Measurements from ENCODE around the gene TREH.
"Not testable (repeated sequence)": the region's sequence is repeated elsewhere in the genome, so short reads cannot be mapped to it uniquely, and the experiment has no call there.

TREH gene

GRCh38 chr11:118682372-118682771 is 2.9 kb upstream of the TREH start:
- Histone ChIP-seq H3K9me3 (ENCODE audit: control insufficient read depth, low read depth, low read length) (no peaks in the 10 kb centered on the region), H3K27me3 (ENCODE audit: control insufficient read depth, insufficient read depth, low read length) (no peaks in the 10 kb centered on the region), H3K4me1 (ENCODE audit: control insufficient read depth, low read depth, low read length) (no peaks in the 10 kb centered on the region), H3K36me3 (ENCODE audit: control insufficient read depth, low read depth, low read length) (no peaks in the 10 kb centered on the region), H3K4me3 (ENCODE audit: low read length) (no peak overlapping the region), H3K9ac (ENCODE audit: low read length) (no peak overlapping the region), H3K27ac (ENCODE audit: low read length) (no peak overlapping the region)

GRCh38 chr11:118678908-118679307 is 542 bp downstream of the TREH start:
- H3K27ac ChIP-seq (ENCODE audit: low read length); H3K36me3 ChIP-seq (ENCODE audit: control insufficient read depth, low read depth, low read length); H3K9me3 ChIP-seq (ENCODE audit: control insufficient read depth, low read depth, low read length); H3K9ac ChIP-seq (ENCODE audit: low read length); H3K4me1 ChIP-seq (ENCODE audit: control insufficient read depth, low read depth, low read length); H3K27me3 ChIP-seq (ENCODE audit: control insufficient read depth, insufficient read depth, low read length); H3K4me3 ChIP-seq (ENCODE audit: low read length): not testable (repeated sequence)

GRCh38 chr11:118677977-118678376 is 1.5 kb downstream of the TREH start:
- no peak overlapping the region for H3K27ac ChIP-seq (ENCODE audit: low read length)
- no peaks in the 10 kb centered on the region for H3K27me3 ChIP-seq (ENCODE audit: control insufficient read depth, insufficient read depth, low read length)
- no peaks in the 10 kb centered on the region for H3K36me3 ChIP-seq (ENCODE audit: control insufficient read depth, low read depth, low read length)
- H3K4me3 ChIP-seq (ENCODE audit: low read length) = no peak overlapping the region
- no peak overlapping the region for H3K9ac ChIP-seq (ENCODE audit: low read length)
- no peaks in the 10 kb centered on the region for H3K4me1 ChIP-seq (ENCODE audit: control insufficient read depth, low read depth, low read length)
- peaks cover 7% of the 10 kb centered on the region for H3K9me3 ChIP-seq (ENCODE audit: control insufficient read depth, low read depth, low read length)

- H3K27me3 ChIP-seq (ENCODE audit: control insufficient read depth, insufficient read depth, low read length) = no peaks in the 10 kb centered on the region
- H3K4me3 ChIP-seq (ENCODE audit: low read length) = no peak overlapping the region
- H3K36me3 ChIP-seq (ENCODE audit: control insufficient read depth, low read depth, low read length) = no peaks in the 10 kb centered on the region
- H3K4me1 ChIP-seq (ENCODE audit: control insufficient read depth, low read depth, low read length) = no peaks in the 10 kb centered on the region
- H3K27ac ChIP-seq (ENCODE audit: low read length) = no peak overlapping the region
- H3K9me3 ChIP-seq (ENCODE audit: control insufficient read depth, low read depth, low read length) = peaks cover 7% of the 10 kb centered on the region
- no peak overlapping the region for H3K9ac ChIP-seq (ENCODE audit: low read length)
These were observed 5.4 kb downstream of the TREH start for GRCh38 chr11:118674082-118674435.

- Histone ChIP-seq H3K36me3 (ENCODE audit: control insufficient read depth, low read depth, low read length) (no peaks in the 10 kb centered on the region), H3K4me1 (ENCODE audit: control insufficient read depth, low read depth, low read length) (no peaks in the 10 kb centered on the region), H3K9ac (ENCODE audit: low read length) (no peak overlapping the region), H3K4me3 (ENCODE audit: low read length) (no peak overlapping the region), H3K27ac (ENCODE audit: low read length) (no peak overlapping the region), H3K9me3 (ENCODE audit: control insufficient read depth, low read depth, low read length) (peaks cover 7% of the 10 kb centered on the region), H3K27me3 (ENCODE audit: control insufficient read depth, insufficient read depth, low read length) (no peaks in the 10 kb centered on the region)
These were observed 5.9 kb downstream of the TREH start for GRCh38 chr11:118673361-118674081.

GRCh38 chr11:118672846-118673245 is 6.6 kb downstream of the TREH start:
- H3K9me3 ChIP-seq (ENCODE audit: control insufficient read depth, low read depth, low read length) = peaks cover 7% of the 10 kb centered on the region
- H3K4me3 ChIP-seq (ENCODE audit: low read length) = no peak overlapping the region
- no peaks in the 10 kb centered on the region for H3K27me3 ChIP-seq (ENCODE audit: control insufficient read depth, insufficient read depth, low read length)
- H3K9ac ChIP-seq (ENCODE audit: low read length) = no peak overlapping the region
- no peak overlapping the region for H3K27ac ChIP-seq (ENCODE audit: low read length)
- H3K4me1 ChIP-seq (ENCODE audit: control insufficient read depth, low read depth, low read length) = no peaks in the 10 kb centered on the region
- H3K36me3 ChIP-seq (ENCODE audit: control insufficient read depth, low read depth, low read length) = no peaks in the 10 kb centered on the region

GRCh38 chr11:118671254-118671653 is 8.2 kb downstream of the TREH start:
- no peaks in the 10 kb centered on the region for H3K36me3 ChIP-seq (ENCODE audit: control insufficient read depth, low read depth, low read length)
- peaks cover 7% of the 10 kb centered on the region for H3K9me3 ChIP-seq (ENCODE audit: control insufficient read depth, low read depth, low read length)
- H3K9ac ChIP-seq (ENCODE audit: low read length) = no peak overlapping the region

GRCh38 chr11:118670063-118670462 is 9.4 kb downstream of the TREH start:
- H3K9me3 ChIP-seq (ENCODE audit: control insufficient read depth, low read depth, low read length) = no peaks in the 10 kb centered on the region
- H3K36me3 ChIP-seq (ENCODE audit: control insufficient read depth, low read depth, low read length) = no peaks in the 10 kb centered on the region
- H3K27ac ChIP-seq (ENCODE audit: low read length) = no peak overlapping the region
- H3K4me1 ChIP-seq (ENCODE audit: control insufficient read depth, low read depth, low read length) = no peaks in the 10 kb centered on the region
- H3K9ac ChIP-seq (ENCODE audit: low read length) = no peak overlapping the region
- no peaks in the 10 kb centered on the region for H3K27me3 ChIP-seq (ENCODE audit: control insufficient read depth, insufficient read depth, low read length)
- H3K4me3 ChIP-seq (ENCODE audit: low read length) = no peak overlapping the region

More at GRCh38 chr11:118671254-118671653, 8.2 kb downstream of the TREH start:
- Histone ChIP-seq H3K4me1 (ENCODE audit: control insufficient read depth, low read depth, low read length) (no peaks in the 10 kb centered on the region), H3K4me3 (ENCODE audit: low read length) (no peak overlapping the region), H3K27ac (ENCODE audit: low read length) (no peak overlapping the region), H3K27me3 (ENCODE audit: control insufficient read depth, insufficient read depth, low read length) (no peaks in the 10 kb centered on the region)

- Histone ChIP-seq H3K9ac (ENCODE audit: low read length) (no peak overlapping the region), H3K27me3 (ENCODE audit: control insufficient read depth, insufficient read depth, low read length) (no peaks in the 10 kb centered on the region)
These were observed 13.1 kb downstream of the TREH start for GRCh38 chr11:118666371-118666770.

GRCh38 chr11:118663902-118664301 is 15.5 kb downstream of the TREH start:
- Histone ChIP-seq H3K4me1 (ENCODE audit: control insufficient read depth, low read depth, low read length) (peaks cover 15% of the 10 kb centered on the region), H3K27ac (ENCODE audit: low read length) (no peak overlapping the region)

More at GRCh38 chr11:118666371-118666770, 13.1 kb downstream of the TREH start:
- Histone ChIP-seq H3K27ac (ENCODE audit: low read length) (no peak overlapping the region), H3K9me3 (ENCODE audit: control insufficient read depth, low read depth, low read length) (no peaks in the 10 kb centered on the region), H3K4me1 (ENCODE audit: control insufficient read depth, low read depth, low read length) (no peaks in the 10 kb centered on the region), H3K36me3 (ENCODE audit: control insufficient read depth, low read depth, low read length) (no peaks in the 10 kb centered on the region), H3K4me3 (ENCODE audit: low read length) (no peak overlapping the region)

GRCh38 chr11:118663381-118663780 is 16.1 kb downstream of the TREH start:
- Histone ChIP-seq H3K9ac (ENCODE audit: low read length) (no peak overlapping the region), H3K27ac (ENCODE audit: low read length) (no peak overlapping the region), H3K36me3 (ENCODE audit: control insufficient read depth, low read depth, low read length) (no peaks in the 10 kb centered on the region), H3K4me3 (ENCODE audit: low read length) (no peak overlapping the region), H3K9me3 (ENCODE audit: control insufficient read depth, low read depth, low read length) (no peaks in the 10 kb centered on the region), H3K4me1 (ENCODE audit: control insufficient read depth, low read depth, low read length) (peaks cover 20% of the 10 kb centered on the region), H3K27me3 (ENCODE audit: control insufficient read depth, insufficient read depth, low read length) (no peaks in the 10 kb centered on the region)

More at GRCh38 chr11:118663902-118664301, 15.5 kb downstream of the TREH start:
- no peak overlapping the region for H3K9ac ChIP-seq (ENCODE audit: low read length)
- H3K9me3 ChIP-seq (ENCODE audit: control insufficient read depth, low read depth, low read length) = no peaks in the 10 kb centered on the region
- H3K27me3 ChIP-seq (ENCODE audit: control insufficient read depth, insufficient read depth, low read length) = no peaks in the 10 kb centered on the region
- no peak overlapping the region for H3K4me3 ChIP-seq (ENCODE audit: low read length)
- no peaks in the 10 kb centered on the region for H3K36me3 ChIP-seq (ENCODE audit: control insufficient read depth, low read depth, low read length)
